Activated gamma-delta T cell treated with Interleukin-2 at 50 U/mL for 16 hours (primary cell): ENCODE data around the gene SLC44A5.

Experiments
- DNase-seq: peaks from one replicate; pipeline ENCODE4 v3.0.0-alpha.2; 2020

Gene SLC44A5

DNA sequence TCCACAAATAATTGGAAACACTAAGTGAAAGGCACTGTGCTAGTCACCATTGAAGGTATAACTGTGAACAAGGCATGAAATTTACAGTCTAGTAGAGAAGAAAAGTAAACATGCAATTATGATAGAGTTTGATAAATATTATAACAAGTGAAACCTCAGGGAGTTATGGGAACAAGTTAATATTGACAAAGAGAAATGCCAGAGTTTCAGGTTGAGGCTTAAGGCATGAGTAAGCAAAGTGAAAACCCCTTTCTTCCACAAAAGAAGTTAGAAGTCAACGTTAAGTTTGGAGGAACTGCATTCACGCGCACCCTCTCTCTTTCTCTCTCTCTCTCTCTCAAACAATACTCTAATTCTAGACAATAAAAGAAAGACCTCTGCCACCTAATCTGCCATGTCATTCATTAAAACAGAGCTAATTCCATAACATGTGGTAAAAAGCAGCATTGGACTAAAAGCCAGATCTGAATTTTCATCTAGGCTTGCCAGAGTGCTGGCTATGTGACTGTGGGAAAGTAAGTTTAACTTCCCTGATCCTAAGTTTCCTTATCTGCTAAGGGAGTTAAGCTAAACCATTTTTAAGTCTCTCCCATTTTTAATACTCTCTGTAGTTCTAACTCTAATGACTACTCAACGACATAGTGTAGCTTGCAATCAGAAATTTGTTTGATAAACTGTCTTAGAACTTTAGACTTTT, 22.0 kb downstream of the SLC44A5 start:
- no peak for DNase-seq

DNA sequence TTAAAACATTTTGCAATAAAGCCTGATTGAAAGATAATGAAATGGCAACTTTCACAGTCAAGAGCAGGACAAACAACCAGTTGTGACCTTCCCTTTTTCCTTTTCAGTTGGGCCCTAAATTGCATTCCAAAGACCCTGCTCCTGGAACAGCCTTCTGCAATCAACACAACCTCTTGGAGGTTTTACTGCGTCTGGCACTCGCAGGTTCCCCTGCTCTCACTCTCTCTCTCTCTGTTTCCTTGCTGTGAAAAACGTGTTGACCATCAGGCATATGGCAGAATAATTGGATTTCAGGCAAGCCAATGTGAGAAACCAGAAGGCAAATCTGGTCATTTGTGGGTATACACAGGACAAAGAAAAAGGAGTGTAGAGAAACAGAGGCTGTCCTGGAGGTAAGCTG, 23.2 kb downstream of the SLC44A5 start:
- DNase-seq = no peak

DNA sequence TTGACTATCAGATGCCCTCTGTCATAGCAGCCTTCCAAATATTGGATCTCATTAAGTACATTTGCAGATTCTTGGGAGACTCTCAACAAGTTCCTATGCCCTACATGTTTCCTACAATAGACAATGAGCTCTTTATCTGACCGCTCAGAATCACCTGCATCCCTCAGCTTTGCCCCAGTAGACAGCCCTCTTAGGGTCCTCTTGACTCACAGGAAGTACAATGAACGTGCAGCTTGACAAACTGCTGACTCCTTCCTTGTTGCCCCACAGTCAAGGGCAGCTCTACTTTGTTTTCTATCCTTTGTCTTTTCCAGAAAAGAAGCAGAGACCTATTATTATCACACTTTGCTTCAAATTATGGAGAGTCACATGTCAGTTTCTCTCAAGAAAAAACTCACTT, 27.6 kb downstream of the SLC44A5 start:
- DNase-seq = no peak

DNA sequence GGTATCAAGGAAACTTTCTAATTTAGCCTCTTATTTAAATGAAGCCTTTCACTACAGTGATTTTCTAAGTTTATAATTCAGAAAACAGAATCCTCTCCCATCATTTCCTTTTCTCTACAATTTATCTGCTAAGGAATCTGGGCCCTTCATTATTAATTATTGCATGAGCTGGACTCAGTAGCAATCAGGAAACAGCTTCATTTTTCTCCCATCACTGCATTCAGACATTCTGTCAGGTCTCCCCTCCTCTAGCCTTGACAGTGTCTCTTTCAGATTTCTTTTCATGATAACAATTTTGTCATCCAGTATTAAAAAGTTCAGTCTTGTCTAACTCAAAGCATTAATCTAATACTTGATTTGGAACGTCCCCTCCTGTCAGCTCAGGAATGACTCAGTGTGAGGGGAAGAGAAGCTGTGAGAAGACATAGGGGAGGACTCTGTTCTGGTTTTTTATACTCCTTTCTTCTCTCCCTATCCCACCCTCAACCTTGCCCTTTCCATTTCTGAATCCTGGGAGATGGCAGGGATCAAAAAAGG, 28.1 kb downstream of the SLC44A5 start:
- DNase-seq = no peak

DNA sequence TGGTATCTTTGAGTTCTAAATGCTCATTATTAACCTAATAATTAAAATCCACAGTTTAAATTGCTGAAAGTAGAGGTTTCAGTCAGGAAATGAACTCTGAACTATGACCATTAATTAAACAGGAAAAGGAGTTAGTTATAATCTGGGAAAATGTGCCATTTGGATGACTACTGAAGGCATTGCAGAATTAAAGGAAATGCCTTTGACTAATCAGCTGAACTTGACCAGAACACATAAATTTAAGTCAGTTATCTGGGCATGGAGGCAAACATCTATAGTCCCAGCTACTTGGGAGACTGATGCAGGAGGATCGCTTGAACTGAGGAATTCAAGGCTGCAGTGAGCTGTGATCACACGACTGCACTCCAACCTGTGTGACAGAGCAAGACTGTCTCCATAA, 31.9 kb downstream of the SLC44A5 start:
- no peak for DNase-seq

DNA sequence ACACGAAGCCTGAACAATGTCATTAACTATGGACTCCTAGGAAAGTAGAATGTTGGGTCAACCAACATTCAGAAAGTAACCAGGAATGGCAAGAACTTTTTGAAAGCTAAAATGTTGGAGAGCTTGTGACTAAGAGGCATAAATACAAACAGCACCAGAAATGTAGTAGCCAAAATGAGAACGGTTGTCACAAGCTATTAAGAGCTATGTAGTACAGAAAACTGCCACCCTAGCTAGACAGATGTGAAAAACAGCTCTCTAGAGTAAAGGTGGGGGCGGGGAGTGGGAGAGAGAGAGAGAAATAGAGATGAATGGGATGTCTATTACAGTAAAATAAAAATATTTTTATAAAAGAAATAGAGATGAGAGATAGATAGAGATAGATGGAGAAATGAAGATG, 35.1 kb downstream of the SLC44A5 start:
- no peak for DNase-seq

DNA sequence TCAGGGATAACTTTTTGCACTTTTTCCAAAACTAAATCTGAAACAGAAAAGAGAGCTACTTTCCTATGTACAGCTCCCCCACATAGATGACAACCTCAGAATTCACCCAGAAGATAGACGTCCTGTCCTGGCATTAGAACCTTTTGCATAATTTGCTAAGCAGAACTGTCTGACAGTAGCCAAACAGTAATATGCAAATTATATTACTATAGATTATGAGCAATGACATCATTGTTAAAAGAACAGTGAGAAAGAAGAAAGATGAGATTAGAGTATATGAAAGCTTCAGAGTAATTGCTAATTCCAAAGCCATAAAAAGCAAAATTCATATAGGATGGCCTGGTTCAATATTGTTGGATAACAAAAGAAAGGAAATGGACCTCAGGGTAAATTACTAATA, 43.7 kb downstream of the SLC44A5 start:
- no peak for DNase-seq

DNA sequence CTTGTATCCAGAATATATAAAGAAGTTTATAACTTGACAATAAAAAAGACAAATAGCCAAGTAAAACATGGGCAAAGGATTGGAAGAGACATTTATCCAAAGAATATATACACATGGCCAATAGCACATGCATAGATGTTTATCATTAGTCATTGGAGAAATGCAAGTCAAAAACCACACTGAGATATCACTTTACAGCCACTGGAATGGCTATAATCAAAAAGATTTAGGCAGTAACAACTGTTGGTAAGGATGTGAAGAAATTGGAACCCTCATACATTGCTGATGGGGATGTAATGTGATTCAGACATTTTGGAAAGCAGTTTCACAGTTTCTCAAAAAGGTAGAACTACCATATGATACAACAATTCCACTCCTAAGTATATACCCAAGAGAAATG, 51.1 kb downstream of the SLC44A5 start:
- DNase-seq = no peak

DNA sequence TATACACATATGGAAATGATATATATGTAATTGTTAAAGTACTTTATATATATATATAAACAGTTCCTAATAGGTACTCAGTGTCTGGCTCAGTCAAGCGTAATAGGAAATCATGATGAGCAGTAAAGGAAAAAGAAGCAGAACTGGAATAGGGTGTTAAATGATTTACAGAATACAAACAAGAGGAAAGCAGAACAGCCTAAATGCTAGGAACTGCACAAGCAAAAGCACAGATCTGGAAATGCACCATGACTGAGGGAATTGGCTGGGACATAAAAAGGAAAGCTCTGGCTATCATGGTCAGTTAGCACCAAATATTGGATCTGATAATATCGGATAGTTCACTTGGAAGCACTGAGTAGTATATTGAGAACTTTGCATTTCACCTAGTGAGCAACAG, 51.8 kb downstream of the SLC44A5 start:
- DNase-seq = no peak

DNA sequence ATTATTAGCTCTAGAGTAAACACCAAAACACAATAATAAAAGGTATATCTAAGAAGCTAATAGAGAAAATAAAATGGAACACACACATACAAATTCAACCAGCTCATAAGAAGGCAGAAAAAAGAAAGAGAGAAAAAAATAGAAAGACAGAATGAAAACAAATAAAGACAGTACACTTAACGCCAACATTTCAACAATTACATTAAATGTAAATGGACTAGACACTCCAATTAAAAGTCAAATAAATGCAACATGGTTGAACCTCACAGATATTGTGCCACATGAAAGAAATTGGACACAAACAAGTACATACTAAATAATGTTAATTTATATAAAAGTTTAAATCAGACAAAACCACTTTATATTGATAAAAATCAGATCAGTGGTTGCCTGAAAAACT, 56.0 kb downstream of the SLC44A5 start:
- DNase-seq = no peak

DNA sequence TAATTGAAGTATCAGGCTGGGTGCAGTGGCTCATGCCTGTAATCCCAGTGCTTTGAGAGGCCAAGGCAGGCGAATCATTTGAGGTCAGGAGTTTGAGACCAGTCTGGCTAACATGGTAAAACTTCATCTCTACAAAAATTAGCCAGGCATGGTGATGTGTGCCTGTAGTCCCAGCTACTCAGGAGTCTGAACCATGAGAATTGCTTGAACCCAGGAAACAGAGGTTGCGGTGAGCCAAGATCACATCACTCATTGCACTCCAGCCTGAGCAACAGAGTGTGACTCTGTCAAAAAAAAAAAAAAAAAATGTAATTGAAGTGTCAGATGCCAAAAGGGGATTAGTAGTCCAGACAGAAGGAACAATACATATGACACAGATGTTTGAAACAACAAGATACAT, 56.7 kb downstream of the SLC44A5 start:
- DNase-seq = no peak

DNA sequence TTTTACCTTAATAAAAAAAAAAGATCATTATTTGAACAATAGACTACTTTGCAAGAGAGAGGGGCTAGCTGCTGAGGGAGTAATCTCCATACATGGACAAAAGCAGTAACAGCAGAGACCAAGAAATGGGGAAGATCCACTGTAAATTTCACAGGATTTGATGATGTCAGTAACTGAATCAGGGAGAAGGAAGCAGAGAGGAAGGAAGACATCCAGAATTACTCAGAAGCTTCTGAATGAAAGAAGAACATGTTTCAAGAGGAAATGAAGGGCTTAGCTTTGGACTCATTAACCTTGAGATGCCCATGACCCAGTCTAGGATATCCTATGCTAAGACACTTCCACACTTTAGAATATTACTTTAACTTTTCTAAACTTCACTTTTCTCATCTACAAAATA, 60.4 kb downstream of the SLC44A5 start:
- DNase-seq = no peak

DNA sequence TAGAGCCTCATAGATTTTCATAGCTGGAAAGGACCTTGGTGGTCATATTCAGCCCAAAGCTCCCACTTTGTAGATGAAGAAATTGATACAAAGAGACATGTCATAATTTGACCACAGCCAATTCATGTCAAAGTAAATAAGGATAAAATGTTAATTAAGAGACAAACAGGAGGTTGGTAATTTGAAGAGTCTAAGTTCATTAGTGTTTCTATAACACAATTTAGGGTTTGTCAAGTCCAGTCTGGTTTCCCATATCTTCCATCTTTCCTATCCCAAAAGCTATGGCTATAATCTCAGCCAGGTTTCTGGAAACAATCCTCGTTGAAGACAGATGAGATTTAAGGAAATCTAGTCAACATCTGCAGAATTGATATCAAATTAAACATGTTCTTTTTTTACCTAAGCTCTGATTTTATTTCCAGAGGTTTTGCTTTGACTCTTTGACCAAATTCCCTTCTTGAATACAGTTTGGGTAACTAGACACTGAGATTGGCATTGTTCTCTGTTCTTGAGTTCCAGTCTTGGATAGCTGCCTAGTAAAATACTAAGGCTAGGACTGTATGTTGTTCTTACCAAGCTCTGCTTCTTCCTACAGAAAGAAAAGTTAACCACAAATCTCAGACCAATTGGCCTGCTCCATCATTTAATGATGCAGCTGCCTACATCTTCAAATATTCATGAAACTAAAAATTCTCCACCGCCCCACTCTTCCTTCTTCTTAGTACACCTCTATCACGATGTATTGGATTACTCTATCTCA, 62.0 kb downstream of the SLC44A5 start:
- no peak for DNase-seq

DNA sequence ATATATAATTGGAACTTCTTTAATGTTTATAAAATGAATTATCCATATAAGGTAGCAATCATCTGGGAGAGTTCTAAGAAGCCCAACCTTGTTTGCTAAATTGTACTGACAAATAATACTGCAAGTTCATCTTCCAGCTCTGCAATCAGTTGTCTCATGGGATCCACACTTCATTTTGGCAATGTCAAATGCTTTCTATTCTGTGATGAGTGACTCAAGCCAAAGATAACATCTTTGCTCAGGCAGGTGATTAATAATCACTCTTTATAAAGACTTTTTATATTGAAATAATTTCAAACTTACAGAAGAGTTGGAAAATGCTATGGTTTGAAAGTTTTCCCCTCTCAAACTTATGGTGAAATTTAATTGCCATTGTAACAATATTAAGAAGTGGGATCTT, 67.2 kb downstream of the SLC44A5 start:
- no peak for DNase-seq

DNA sequence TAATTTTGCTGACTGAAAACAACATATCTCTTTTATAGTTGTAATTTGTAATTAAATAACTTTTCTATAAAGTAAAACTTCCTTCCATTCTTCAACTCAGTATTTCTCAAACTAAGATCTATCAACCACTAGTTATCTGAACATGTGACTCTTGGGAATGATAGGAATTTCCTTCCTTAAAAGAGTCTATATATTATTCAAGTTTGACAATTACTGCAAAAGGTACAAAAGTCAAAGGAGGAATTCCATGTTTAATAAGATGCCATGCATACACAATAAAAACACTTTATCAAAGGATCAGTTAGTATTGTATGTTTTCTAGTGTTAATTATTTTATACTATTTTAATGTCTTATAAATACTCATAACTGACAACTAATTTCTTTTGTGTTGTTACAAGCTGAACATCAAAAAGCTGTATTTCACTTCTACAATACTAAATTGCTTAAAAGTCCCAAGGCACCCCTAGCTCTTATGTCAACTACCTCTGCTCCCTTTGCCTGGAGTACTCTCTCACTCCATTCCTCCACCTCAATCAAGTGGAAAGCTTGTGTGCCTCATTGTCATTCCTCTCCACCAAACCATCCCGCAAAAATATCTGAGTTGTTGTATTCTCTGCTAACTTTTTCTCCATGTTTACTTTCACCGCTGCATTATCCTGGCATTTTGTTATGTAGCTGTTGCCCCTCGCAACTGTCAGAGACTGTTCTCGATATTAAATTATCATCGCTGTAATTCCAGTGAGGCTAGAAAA, 67.9 kb downstream of the SLC44A5 start:
- no peak for DNase-seq

DNA sequence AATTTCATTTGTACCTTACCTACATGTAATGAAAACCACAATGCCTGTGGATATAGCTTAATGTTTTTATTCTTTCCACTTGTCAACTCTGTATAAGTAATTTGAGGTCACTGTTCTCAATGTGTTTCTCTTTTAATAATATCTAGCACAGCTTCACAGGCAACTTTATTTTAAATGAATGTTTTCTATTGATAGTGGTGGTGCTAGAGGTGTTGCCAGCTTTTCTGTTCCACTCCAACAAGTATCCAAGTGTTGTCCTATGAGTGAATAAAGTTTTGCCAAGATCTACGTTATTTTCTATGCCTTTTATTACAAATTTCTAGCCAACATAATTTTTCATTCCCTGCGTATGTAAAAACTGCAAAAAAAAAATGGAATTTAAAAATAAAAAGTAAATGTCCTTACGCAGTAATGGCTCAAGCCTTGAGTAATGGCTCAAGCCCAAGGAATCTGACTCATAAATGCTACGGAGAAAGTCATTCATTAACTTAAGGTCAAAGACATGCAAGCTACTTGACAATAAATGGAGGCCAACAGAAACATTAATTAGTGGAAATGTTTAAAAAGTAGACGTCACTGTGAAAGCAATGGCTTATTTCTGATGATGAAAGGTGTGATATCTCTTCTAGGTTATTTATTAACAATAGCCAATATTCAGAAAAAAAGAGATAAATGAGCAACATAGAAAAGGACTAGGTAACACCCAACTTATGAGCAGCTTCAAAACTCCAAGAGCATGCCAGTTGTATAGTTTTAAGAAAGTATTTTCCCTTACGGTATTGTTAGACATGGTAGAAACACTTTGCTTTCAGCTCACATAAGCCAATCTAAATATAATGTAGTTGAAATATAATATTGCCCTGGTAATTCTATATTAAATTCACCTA, 71.4 kb downstream of the SLC44A5 start:
- no peak for DNase-seq

DNA sequence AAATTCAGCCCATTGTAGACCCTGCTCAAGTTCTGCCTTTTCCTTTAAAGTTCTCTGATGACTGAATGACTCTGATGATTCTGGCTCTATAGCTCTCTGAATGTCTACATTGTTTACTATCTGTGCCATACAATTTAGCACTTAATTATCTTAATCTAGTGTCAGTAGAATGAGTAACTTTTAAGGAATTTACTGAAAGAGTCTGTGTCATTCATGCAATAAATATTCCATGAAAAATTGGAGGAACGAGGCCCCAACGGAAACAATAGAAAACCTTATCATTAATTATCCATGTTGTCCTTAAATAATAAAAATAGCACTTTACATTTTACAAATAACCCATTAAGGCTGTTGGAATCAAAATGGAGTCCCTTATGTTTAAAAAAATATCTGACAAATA, 77.8 kb downstream of the SLC44A5 start:
- no peak for DNase-seq

DNA sequence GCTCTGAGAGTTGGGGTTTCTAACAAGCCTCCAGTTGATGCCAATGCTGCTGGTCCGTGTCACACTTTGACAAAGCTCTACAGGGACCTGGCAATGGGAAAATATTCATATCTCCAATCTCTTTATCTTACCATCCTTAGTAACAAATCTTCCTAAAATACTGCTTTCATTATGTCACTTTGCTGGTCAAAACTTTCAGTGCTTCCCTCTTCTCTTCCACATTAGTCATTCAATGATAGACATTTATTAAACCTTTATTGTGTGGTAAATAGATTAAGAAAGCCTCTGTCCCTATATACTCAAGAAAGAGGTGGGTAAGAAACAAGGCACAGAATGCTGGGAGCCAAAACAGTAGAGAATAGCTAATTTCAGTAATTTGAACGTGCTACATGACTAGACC, 79.3 kb downstream of the SLC44A5 start:
- DNase-seq = no peak

DNA sequence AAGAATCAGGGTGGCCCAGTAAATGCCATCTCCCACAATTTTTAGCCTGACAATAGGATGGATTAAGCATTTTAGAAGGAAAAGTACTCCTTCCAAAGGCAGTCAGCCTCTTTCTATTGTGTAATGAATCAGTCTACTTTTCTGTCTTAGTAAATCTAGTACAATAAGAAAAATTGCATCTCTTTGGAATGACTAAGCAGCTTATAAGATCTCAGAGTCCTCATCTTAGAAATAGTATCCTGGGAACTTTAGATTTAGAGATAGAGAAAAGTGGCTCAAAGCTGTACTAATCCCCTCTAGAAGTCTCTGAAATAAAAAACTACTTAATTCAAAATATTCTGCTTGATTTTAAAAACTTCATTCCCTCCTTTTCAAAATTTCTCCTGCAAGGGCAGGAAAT, 81.4 kb downstream of the SLC44A5 start:
- no peak for DNase-seq

DNA sequence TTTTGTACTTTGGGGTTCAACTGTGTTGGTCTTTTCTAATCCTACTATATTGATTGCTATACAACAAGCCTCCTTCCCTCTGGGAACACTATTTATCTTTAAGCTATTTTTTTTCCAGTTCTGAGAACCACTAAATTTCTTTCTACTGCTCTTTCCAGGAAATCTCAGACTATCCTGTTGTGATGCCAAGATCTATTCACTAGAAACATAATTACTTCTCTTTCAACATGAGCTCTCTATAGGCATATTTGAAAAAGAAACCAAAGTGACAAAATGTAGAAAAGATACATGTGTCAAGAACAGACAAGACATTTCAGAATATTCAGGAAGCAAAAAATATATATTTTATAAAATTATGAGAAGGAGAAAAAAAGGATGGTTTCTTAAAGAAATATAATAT, 82.9 kb downstream of the SLC44A5 start:
- DNase-seq = no peak

DNA sequence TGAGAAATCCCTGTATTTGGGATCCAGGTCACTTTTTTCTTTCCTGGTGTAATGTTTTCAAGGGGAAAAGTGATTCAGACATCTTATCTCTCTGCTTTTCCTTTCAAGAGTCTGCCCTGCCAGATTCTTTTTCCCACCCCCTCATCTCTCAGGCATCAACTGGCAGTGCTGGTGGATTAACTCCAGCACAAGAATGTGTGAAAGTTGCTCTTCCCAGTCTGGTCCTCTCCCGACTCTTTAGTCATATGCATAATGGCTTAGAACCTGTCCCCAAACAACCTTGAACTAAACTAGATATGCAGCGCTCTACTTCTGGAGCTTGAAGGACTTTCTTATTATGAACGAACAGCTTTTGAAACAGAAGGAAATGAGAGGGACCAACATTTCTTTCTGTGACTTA, 88.5 kb downstream of the SLC44A5 start:
- DNase-seq = no peak

DNA sequence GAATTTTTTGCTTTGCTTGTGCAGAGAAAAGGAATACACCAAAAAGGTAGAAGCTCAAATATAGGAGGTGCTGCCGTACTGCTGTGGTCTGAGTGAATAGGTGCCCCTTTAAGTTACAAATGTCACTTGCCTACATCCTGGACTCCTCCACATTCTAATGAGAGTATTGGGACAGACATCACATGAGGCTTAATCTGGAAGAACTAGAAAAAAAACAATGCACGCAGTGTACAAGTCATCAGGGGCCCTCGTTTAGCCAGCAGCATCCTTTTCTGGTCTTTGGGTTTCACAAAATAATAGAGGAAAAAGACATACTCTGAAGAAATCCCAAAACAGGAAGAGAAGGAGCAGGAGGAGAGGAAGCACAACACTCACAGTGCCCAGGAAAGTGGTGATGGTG, 89.3 kb downstream of the SLC44A5 start:
- DNase-seq = no peak
